Small intestine (tissue), 7 donors: ENCODE data around the gene RNU1-4. TPM values are rescaled to one million over a fixed set of nuclear protein-coding genes. Genes with fewer than 3 reads are reported as not detected.
"Not testable (repeated sequence)": the region's sequence is repeated elsewhere in the genome, so short reads cannot be mapped to it uniquely, and the experiment has no call there.

ENCODE experiments used
- DNase-seq, 2 donors: peaks; one replicate each; pipeline versions ENCODE4 v3.0.0 to v3.0.0-alpha.2; 2013
- FAIRE-seq: peaks from 2 replicates; lab custom pipeline; 2012; peaks lifted over from hg19 to GRCh38; lab: Jason Lieb, UNC
- H3K27ac ChIP-seq, 3 donors: one replicate each; pipeline ENCODE4 v1.5.1; 2013; ENCODE audit warnings: low read length in 2 of 3, mild to moderate bottlenecking in 2 of 3, control low read depth in 1 of 3, inconsistent platforms in 1 of 3, low read depth in 1 of 3, moderate library complexity in 1 of 3
- H3K27me3 ChIP-seq, 3 donors: one replicate each; pipeline ENCODE4 v1.6.1; 2013; ENCODE audit warnings: low read length in 3 of 3, inconsistent platforms in 1 of 3; ENCODE audit not compliant: control insufficient read depth in 3 of 3, insufficient read depth in 3 of 3
- H3K36me3 ChIP-seq, 3 donors: one replicate each; pipeline ENCODE4 v1.6.1; 2013; ENCODE audit warnings: low read length in 3 of 3, inconsistent platforms in 1 of 3, low read depth in 1 of 3, mild to moderate bottlenecking in 1 of 3, moderate library complexity in 1 of 3; ENCODE audit not compliant: control insufficient read depth in 3 of 3, insufficient read depth in 2 of 3
- H3K4me1 ChIP-seq, 3 donors: one replicate each; pipeline ENCODE4 v1.6.1; 2013; ENCODE audit warnings: low read length in 2 of 3, inconsistent platforms in 1 of 3, low read depth in 1 of 3, mild to moderate bottlenecking in 1 of 3, moderate library complexity in 1 of 3; ENCODE audit not compliant: control insufficient read depth in 3 of 3, insufficient read depth in 2 of 3
- H3K4me3 ChIP-seq, 3 donors: one replicate each; pipeline ENCODE4 v1.5.1; 2013; ENCODE audit warnings: low read length in 3 of 3, control low read depth in 1 of 3, inconsistent platforms in 1 of 3, low read depth in 1 of 3, mild to moderate bottlenecking in 1 of 3, moderate library complexity in 1 of 3
- H3K9me3 ChIP-seq, 2 donors: one replicate each; pipeline ENCODE4 v1.6.1; 2013; ENCODE audit warnings: low read depth in 1 of 2, low read length in 1 of 2; ENCODE audit not compliant: control insufficient read depth in 2 of 2, insufficient read depth in 1 of 2
- WGBS, 3 donors: extraction: QIAGEN DNeasy Blood & Tissue Kit; methylation state at CpG; one replicate each; pipeline ENCODE4 v1.1.7; 2013; 5-methylcytosine and 5-hydroxymethylcytosine counted together
- polyA plus RNA-seq, 4 donors: library from polyadenylated mRNA; stranded (reverse) in 3 of 4; unstranded in 1 of 4; fragments of 200-250 nt in 3 of 4; fragments of 120-200 nt in 1 of 4; gene quantifications; one replicate each; pipeline versions ENCODE4 v1.2.1 to v1.2.3, GENCODE V29; 2013
- donor health status: healthy with polysubstance abuse.
- donor health status: control.
- donor health status: control.
- donor health status: Bipolar disorder and iron deficiency.
- donor health status: healthy.

The RNU1-4 gene
- polyA plus RNA-seq, 4 donors = not detected

DNA sequence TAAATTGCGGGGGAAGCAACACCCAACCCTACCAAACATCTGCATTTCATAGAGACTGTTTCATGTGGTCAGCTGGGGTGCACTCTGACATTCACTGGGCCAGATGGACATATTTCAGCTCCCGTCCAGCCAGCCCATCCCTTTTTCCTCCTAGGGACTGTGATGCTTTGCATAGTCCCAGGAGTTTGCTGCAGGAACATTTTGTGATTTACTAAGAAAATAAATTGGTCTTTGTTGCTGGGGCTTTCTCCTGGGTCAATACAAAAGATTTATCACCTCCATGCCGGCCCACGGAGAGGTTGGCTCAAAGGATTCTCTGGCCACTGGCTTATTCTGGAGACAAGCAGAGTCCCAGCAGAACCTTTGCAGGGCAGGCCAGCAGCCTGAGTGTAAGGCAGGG is 46.0 kb downstream of the RNU1-4 start:
- not testable (repeated sequence) for H3K4me3 ChIP-seq, H3K36me3 ChIP-seq, H3K27ac ChIP-seq, FAIRE-seq, H3K4me1 ChIP-seq, H3K9me3 ChIP-seq, DNase-seq, H3K27me3 ChIP-seq
- 69 to 82% (median 74%) methylated on average over 3 to 4 of the region's 4 CpGs for WGBS, 3 donors

GRCh38 chr1:16787175-16787574 is 46.9 kb downstream of the RNU1-4 start:
- H3K27me3 ChIP-seq, H3K4me3 ChIP-seq, H3K36me3 ChIP-seq, FAIRE-seq, H3K9me3 ChIP-seq, DNase-seq, H3K4me1 ChIP-seq, H3K27ac ChIP-seq: not testable (repeated sequence)
- 58 to 94% (median 77%) methylated on average over 1 to 2 of the region's 3 CpGs for WGBS, 3 donors

DNA sequence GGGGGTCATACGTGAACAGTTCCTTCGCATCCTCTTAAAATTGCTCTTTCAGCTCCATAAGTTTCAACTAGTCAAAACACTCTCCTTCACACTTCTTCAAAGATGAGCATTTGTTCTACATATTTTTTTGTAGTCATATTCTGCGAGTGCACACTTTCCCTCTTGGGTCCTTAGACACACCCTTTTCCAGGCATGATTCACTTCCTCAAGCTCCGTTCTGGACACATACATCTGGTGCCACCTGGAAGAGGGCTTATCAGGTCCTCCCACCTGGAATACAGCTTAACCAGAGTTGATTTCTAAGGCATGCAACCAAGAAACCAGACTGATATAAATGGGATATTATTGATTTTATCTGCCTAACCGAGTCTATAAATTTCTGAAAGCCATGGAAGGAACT is 47.4 kb downstream of the RNU1-4 start:
- not testable (repeated sequence) for H3K36me3 ChIP-seq, H3K4me1 ChIP-seq, H3K9me3 ChIP-seq, H3K4me3 ChIP-seq, DNase-seq, H3K27me3 ChIP-seq, FAIRE-seq, H3K27ac ChIP-seq
- WGBS, 3 donors = 12 to 25% (median 13%) methylated on average over 3 of the region's 5 CpGs

Other genes starting within 250 kb of the RNU1-4 start
- not detected for gene RNU1-1, start 226.2 kb upstream of the RNU1-4 start, polyA plus RNA-seq
- gene NBPF1, start 127.0 kb upstream of the RNU1-4 start, polyA plus RNA-seq = 10 to 100 TPM; 11.7 to 60.6 (median 19.6) TPM
- not detected for gene RNU1-3, start 73.6 kb upstream of the RNU1-4 start, polyA plus RNA-seq
- gene RNU1-2, start 155.5 kb downstream of the RNU1-4 start, polyA plus RNA-seq = not detected
- gene CROCC, start 181.4 kb downstream of the RNU1-4 start, polyA plus RNA-seq = 10 to 100 TPM in 2 of 4 donors, 1 to 10 TPM in 2; 2.7 to 19.6 (median 10.2) TPM
- 100 to 1,000 TPM in 1 of 4 donors, 1 to 10 TPM in 2, not detected in 1; 2.4 to 125 (median 8.7) TPM for gene MFAP2, start 240.1 kb downstream of the RNU1-4 start, polyA plus RNA-seq